ENCODE measurements around the gene SLC35F3.

DNA sequence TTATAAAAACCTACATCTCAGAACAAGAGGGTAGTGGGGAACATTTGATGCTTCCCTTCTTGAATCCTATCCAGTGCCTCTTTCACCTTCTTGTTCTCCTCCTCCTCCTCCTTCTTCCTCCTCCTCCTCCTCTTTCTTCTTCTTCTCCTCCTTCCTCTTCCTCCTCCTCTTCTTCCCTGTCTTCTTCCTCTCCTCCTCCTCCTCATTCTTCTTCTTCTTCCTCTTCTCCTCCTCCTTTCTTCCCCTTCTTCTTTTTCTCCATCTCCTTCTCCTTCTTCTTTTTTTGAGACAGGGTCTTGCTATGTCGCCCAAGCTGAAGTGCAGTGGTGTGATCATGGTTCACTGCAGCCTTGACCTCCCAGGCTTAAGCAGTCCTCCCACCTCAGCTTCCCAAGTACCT, 31.9 kb downstream of the SLC35F3 start:
- TF ChIP-seq EP300 (IDR thresholded peaks at IDR 0.05): no peak
- TF ChIP-seq POLR2A (IDR thresholded peaks at IDR 0.05): no peak
